ENCODE measurements around the gene ARHGEF17.

DNA sequence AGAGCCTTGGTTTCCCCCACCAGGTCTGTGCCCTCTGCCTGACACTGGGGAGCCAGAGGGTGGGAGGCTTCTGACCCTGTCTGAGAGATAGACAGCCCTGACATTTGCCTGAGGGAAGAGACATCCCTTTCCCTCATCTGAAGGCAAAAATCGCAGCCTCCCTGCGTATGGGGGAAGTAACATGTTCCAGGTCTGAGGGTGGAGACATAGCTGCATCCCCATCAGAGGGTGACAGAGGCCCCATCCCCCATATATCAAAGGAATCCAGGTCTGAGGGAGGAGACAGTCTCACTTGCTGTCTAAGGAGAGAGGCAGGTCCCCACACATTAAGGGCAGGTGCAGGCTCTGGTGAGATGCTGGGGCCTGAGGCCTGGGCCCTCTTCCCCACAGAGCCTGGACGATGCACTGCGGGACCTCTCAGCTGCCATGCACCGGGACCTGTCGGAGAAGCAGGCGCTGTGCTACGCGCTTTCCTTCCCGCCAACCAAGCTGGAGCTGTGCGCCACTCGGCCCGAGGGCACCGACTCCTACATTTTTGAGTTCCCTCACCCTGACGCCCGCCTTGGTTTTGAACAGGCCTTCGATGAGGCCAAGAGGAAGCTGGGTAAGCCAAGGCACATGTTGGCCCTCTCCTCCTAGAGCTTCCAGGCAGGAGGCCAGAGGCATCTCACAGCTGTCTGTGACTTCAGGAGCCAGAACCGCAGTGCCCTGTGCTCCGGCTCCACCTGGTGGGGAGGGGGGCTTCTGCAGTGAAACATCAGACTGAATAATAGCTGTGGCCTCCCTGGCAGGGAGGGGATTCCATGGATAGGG lies 52.1 kb downstream of the ARHGEF17 start:
- no peak for TF ChIP-seq POLR2A (IDR thresholded peaks at IDR 0.05; ENCODE audit: low read length)
- TF ChIP-seq GATA1 (IDR thresholded peaks at IDR 0.05; ENCODE audit: low read depth, low read length), result no peak

Measured in erythroblast (primary cell).